Activated CD8-positive, alpha-beta T cell treated with anti-CD3 and anti-CD28 coated beads, Interleukin-2, amount 10 ng/mL, durations not matched to agents 7 days and 5 days (primary cell): ENCODE measurements around the gene PRTFDC1. TPM values are rescaled to one million over a fixed set of nuclear protein-coding genes. Genes with fewer than 3 reads are reported as not detected.

ENCODE experiments used
- ATAC-seq: fragments of 150-1000 bp; cut with Tn5 transposase; one replicate; pipeline ENCODE4 v1.10.0; 2021; ENCODE audit warnings: moderate library complexity
- CTCF ChIA-PET: fragments of 350-600 bp; sonication (Branson Sonifier 250); formaldehyde crosslinking; loops from one replicate; lab custom pipeline; 2021; ENCODE audit warnings: antibody characterized with exemption; lab: Charles Lee
- POLR2A ChIA-PET: fragments of 350-600 bp; sonication (Branson Sonifier 250); formaldehyde crosslinking; loops from one replicate; lab custom pipeline; 2021; ENCODE audit warnings: antibody characterized with exemption; lab: Charles Lee
- DNase-seq: peaks from one replicate; pipeline ENCODE4 v3.0.0-alpha.2; 2020
- H3K27ac Mint-ChIP-seq: one replicate; pipeline ENCODE4 v1.8.0; 2021; ENCODE audit warnings: mild to moderate bottlenecking, mixed read lengths
- H3K27me3 Mint-ChIP-seq: one replicate; pipeline ENCODE4 v1.8.0; 2021; ENCODE audit warnings: low read depth, mixed read lengths
- H3K36me3 Mint-ChIP-seq: one replicate; pipeline ENCODE4 v1.8.0; 2021; ENCODE audit warnings: low read depth, mixed read lengths
- H3K4me1 Mint-ChIP-seq: one replicate; pipeline ENCODE4 v1.8.0; 2021; ENCODE audit warnings: low read depth, mixed read lengths
- H3K4me3 Mint-ChIP-seq: one replicate; pipeline ENCODE4 v1.8.0; 2021; ENCODE audit warnings: mild to moderate bottlenecking, mixed read lengths
- H3K9me3 Mint-ChIP-seq: one replicate; pipeline ENCODE4 v1.8.0; 2022; ENCODE audit warnings: mixed read lengths; ENCODE audit not compliant: insufficient read depth
- total RNA-seq, 2 experiments: library from RNA; stranded (reverse); gene quantifications; one replicate each; pipeline ENCODE4 v1.2.3, GENCODE V29; 2021

Gene PRTFDC1
- total RNA-seq, 2 experiments from 2014 or later = 1.6 to 2.9 TPM

DNA sequence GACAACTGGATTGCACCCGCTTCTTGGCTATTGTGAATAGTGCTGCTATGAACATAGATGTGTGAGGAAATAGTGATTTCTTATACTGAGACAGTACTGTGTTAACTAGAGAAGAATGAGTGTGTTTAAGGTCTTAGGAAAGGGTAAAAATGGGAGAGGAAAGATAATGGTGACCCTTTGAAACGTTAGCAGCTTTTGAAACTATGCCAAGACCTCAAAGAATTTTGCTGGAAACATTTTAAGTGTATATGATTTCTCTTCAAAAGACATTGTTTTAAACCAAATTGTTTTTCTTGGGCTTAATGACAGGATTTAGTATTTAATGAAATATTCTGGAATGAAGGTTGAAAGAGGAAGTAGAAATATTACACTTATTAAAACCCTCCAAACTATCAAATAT is 127.9 kb downstream of the PRTFDC1 start:
- Mint-ChIP-seq H3K4me1 (peaks cover 12% of the 10 kb centered on the region), H3K36me3 (no peaks in the 10 kb centered on the region), H3K9me3 (no peaks in the 10 kb centered on the region), H3K4me3 (no peak overlapping the region), H3K27ac (no peak overlapping the region), H3K27me3 (no peaks in the 10 kb centered on the region)
- ATAC-seq = no peak
- DNase-seq = no peak
- CTCF ChIA-PET = no interaction called here
- POLR2A ChIA-PET = interaction anchor here (0.7 kb wide), 1 partner anchor 98 kb away, joined by 4 read pairs; no protein-coding TSS in a partner anchor

DNA sequence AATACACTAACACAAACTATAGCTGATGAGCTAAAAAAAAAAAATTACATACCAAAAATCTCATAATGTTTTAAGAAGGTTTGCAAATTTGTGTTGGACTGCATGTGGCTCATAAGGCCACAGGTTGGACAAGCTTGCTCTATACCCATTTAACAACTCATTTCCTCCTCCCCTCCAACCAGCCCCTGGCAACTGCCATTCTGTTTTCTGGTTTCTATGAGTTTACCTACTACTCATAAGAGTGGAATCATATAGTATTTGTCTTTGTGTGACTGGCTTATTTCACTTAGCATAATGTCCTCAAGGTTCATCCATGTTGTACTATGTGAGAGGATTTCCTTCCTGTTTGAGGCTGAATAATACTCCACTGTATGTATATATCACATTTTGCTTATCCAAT is 128.3 kb downstream of the PRTFDC1 start:
- no peak overlapping the region for H3K27ac Mint-ChIP-seq
- ChIA-PET CTCF (no interaction called here), POLR2A (interaction anchor here (0.7 kb wide), 1 partner anchor 98 kb away, joined by 4 read pairs; no protein-coding TSS in a partner anchor)
- ATAC-seq (no peak), DNase-seq (no peak)
- no peaks in the 10 kb centered on the region for H3K27me3 Mint-ChIP-seq
- no peaks in the 10 kb centered on the region for H3K9me3 Mint-ChIP-seq
- H3K4me1 Mint-ChIP-seq = peaks cover 12% of the 10 kb centered on the region
- H3K36me3 Mint-ChIP-seq = no peaks in the 10 kb centered on the region
- H3K4me3 Mint-ChIP-seq = no peak overlapping the region

DNA sequence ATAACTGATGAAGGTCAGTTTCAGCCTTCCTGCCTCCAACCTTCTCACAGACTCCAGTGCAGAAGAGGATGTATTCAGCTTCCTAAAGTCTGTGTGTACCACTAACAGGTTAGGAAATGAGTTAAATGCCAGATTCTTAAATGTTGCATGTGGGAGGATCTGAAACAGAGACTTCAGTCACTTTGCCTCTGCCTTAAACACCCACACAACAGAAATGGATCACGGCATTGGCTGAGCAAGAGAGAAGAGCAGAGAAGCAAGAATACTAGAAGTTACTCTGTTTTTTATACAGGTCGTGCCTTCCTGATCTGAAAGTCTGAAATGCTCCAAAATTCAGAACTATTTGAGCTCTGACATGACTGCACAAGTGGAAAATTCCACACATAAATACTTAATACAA is 129.8 kb downstream of the PRTFDC1 start:
- no peaks in the 10 kb centered on the region for H3K27me3 Mint-ChIP-seq
- POLR2A ChIA-PET = no interaction called here
- CTCF ChIA-PET = interaction anchor here (1.2 kb wide), 1 partner anchor 259 kb away, joined by 3 read pairs; no protein-coding TSS in a partner anchor
- no peak overlapping the region for H3K27ac Mint-ChIP-seq
- peaks cover 12% of the 10 kb centered on the region for H3K4me1 Mint-ChIP-seq
- DNase-seq (no peak), ATAC-seq (no peak)
- no peaks in the 10 kb centered on the region for H3K36me3 Mint-ChIP-seq
- no peaks in the 10 kb centered on the region for H3K9me3 Mint-ChIP-seq
- no peak overlapping the region for H3K4me3 Mint-ChIP-seq

DNA sequence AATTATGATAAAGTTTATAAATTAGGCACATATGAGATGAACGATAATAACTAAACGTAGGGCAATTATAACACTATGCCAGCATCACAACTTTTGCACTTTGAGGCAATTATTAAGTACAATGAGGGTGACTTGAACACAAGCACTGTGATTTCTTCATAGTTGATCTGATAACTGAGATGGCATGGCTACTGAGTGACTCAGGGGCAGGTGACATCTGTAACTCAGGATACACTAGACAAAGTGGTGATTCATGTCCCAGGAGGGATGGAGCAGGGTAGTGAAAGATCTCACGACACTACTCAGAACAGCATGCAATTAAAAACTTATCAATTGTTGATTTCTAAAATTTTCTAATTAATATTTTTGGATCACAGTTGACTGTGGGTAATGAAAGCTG is 130.4 kb downstream of the PRTFDC1 start:
- ATAC-seq (no peak), DNase-seq (no peak)
- Mint-ChIP-seq H3K9me3 (no peaks in the 10 kb centered on the region), H3K27me3 (no peaks in the 10 kb centered on the region), H3K4me1 (peaks cover 12% of the 10 kb centered on the region), H3K36me3 (no peaks in the 10 kb centered on the region), H3K4me3 (no peak overlapping the region), H3K27ac (no peak overlapping the region)
- ChIA-PET CTCF (interaction anchor here (1.2 kb wide), 1 partner anchor 260 kb away, joined by 3 read pairs; no protein-coding TSS in a partner anchor), POLR2A (no interaction called here)

DNA sequence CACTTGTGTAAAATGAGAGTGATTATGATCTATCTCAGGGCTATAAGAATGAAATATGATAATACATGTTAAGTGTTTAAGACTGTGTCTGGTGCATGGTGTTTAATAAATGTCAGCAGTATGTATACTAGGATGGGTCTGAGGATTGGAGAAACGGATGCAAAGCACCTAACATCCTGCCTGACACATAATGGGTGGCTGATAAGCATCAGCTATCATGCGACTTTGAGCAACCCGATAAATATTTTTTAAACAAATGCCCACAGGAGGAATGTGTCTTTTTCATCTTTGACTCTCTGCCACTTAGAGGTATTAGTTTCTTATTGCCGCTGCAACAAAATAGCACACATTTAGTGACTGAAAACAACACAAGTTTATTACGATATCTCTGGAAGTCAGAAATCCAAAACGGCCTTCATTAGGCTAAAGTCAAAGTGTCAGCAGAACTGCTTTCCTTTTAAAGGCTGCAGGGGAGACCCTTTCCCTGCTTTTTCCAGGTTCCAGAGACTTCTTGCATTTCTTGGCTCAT is 135.5 kb downstream of the PRTFDC1 start:
- H3K36me3 Mint-ChIP-seq = no peaks in the 10 kb centered on the region
- no peak for ATAC-seq
- H3K4me1 Mint-ChIP-seq = no peaks in the 10 kb centered on the region
- ChIA-PET CTCF (interaction anchor here (1.5 kb wide), 1 partner anchor 264 kb away, joined by 3 read pairs; no protein-coding TSS in a partner anchor), POLR2A (no interaction called here)
- no peak overlapping the region for H3K4me3 Mint-ChIP-seq
- no peak overlapping the region for H3K27ac Mint-ChIP-seq
- H3K27me3 Mint-ChIP-seq = no peaks in the 10 kb centered on the region
- H3K9me3 Mint-ChIP-seq = no peaks in the 10 kb centered on the region
- no peak for DNase-seq

DNA sequence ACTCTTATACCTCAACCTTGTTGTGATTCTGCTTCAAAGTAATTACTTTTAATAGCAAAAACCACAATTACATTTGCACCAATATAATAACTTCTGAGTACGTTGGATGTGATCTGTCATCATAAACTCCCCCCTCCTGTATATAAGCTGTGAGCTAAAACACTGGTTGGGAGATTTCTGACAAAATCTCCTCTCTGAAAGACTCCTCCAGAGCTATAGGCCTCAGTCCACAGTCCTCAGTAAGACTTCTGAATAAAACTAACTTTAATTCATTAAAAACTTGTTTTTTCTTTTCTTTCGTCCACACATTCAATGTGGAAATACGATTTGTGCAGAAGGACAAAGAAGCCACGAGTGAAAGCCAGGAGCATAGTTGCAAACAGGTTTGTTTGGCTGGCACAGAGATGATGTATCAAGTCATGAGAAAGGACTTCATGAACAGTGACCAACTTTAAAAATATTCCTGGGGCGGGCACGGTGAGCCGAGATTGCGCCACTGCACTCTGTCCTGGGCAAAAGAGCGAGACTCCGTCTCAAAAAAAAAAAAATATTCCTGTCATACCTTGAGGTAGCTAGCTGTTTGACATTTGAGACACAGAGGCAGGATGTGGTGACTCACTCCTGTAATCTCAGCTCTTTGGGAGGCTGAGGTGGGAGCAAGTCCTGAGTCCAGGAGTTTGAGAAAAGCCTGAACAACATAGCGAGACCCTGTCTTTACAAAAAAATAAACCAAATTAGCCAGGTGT is 137.7 kb downstream of the PRTFDC1 start:
- H3K36me3 Mint-ChIP-seq = no peaks in the 10 kb centered on the region
- ATAC-seq (no peak), DNase-seq (no peak)
- no peak overlapping the region for H3K27ac Mint-ChIP-seq
- CTCF ChIA-PET = interaction anchor here (2.0 kb wide), 1 partner anchor 197 kb away, joined by 4 read pairs; no protein-coding TSS in a partner anchor
- H3K4me3 Mint-ChIP-seq = no peak overlapping the region
- POLR2A ChIA-PET = no interaction called here
- H3K4me1 Mint-ChIP-seq = no peaks in the 10 kb centered on the region
- H3K27me3 Mint-ChIP-seq = no peaks in the 10 kb centered on the region
- H3K9me3 Mint-ChIP-seq = no peaks in the 10 kb centered on the region

DNA sequence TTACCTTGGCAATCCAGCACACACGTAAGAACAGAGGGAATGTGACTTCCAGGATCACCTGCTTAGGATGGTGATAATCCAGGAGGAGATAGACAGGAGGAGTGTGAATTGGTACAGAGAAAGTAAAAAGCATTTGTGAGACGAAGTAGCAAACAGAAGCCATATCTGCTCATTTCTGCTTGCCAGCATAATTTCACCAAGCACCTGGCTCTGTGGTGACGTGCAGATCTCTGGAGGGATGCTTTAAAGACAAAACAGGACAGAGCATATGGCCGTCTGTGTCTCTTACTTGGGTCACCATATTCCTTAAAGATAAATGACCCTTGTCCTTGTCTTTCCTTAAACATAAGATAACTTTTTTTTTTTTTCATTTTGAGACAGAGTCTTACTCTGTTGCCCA is 138.6 kb downstream of the PRTFDC1 start:
- no peaks in the 10 kb centered on the region for H3K9me3 Mint-ChIP-seq
- POLR2A ChIA-PET = no interaction called here
- CTCF ChIA-PET = no interaction called here
- no peaks in the 10 kb centered on the region for H3K36me3 Mint-ChIP-seq
- H3K4me1 Mint-ChIP-seq = no peaks in the 10 kb centered on the region
- H3K27me3 Mint-ChIP-seq = no peaks in the 10 kb centered on the region
- no peak for DNase-seq
- H3K4me3 Mint-ChIP-seq = no peak overlapping the region
- ATAC-seq = no peak
- H3K27ac Mint-ChIP-seq = no peak overlapping the region

DNA sequence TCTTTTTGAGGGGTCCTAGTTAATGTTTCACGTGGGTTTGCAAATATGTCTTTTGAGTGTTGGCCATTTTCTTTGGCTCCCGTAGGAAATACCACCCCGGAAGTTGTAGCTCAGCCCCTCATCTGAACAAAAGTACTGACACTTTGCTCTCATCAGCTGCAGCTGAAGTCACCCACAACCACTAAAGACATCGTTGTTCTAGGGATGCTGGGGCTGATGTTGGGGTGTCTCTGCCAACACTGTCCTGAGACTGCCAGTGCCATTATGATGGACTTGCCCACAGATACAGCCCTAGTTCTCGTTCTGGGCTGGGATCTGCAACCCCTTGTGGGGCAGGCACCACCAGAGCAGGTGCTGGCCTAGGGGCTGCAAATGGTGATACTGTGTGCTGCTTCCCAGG is 146.1 kb downstream of the PRTFDC1 start:
- H3K27ac Mint-ChIP-seq = no peak overlapping the region
- H3K27me3 Mint-ChIP-seq = no peaks in the 10 kb centered on the region
- ATAC-seq (no peak), DNase-seq (no peak)
- POLR2A ChIA-PET = no interaction called here
- CTCF ChIA-PET = no interaction called here
- no peaks in the 10 kb centered on the region for H3K36me3 Mint-ChIP-seq
- H3K9me3 Mint-ChIP-seq = no peaks in the 10 kb centered on the region
- no peak overlapping the region for H3K4me3 Mint-ChIP-seq
- H3K4me1 Mint-ChIP-seq = no peaks in the 10 kb centered on the region

DNA sequence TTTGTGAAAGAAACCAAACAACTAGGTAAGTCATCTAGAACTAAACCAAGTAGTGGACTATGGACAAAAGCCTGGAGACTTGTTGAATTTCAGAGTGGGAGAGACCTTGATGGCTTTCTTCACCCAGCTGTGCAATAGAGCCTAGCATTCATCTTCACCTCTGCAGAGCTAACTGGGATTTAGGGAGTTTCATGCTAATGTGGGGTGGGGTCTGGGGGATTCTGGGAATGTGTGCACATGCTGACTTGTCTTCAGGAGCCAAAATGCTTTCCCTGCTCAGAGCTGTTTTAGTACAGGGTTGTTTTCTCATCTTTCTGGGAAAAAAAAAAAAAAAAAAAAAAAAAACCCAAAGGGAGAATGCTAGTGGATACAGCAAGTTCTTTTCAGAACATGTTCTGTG is 147.4 kb downstream of the PRTFDC1 start:
- H3K27ac Mint-ChIP-seq = no peak overlapping the region
- H3K4me3 Mint-ChIP-seq = no peak overlapping the region
- POLR2A ChIA-PET = no interaction called here
- H3K27me3 Mint-ChIP-seq = no peaks in the 10 kb centered on the region
- H3K9me3 Mint-ChIP-seq = no peaks in the 10 kb centered on the region
- DNase-seq (no peak), ATAC-seq (no peak)
- H3K4me1 Mint-ChIP-seq = no peaks in the 10 kb centered on the region
- CTCF ChIA-PET = no interaction called here
- H3K36me3 Mint-ChIP-seq = no peaks in the 10 kb centered on the region

DNA sequence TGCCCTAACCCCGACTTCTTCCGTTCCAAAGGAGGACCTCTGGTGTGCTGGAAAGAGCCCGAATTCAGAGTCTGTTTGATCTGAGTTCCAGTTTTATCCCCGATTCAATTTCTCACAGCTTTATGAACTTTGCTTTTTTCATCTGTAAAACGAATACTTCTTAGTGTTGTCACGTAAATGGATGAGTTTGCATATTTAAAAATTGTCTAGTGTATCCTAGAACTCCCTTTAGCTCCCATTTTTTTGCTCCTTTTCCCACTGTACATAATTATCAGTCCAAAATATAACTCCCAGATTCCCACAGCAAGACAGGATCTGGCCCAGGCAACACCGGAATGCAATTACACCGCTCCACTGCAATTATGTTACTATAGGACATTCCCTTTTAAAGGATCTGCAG is 148.0 kb downstream of the PRTFDC1 start:
- Mint-ChIP-seq H3K4me1 (no peaks in the 10 kb centered on the region), H3K36me3 (no peaks in the 10 kb centered on the region), H3K27me3 (no peaks in the 10 kb centered on the region), H3K9me3 (no peaks in the 10 kb centered on the region), H3K27ac (no peak overlapping the region), H3K4me3 (no peak overlapping the region)
- ATAC-seq (no peak), DNase-seq (no peak)
- ChIA-PET CTCF (no interaction called here), POLR2A (no interaction called here)

DNA sequence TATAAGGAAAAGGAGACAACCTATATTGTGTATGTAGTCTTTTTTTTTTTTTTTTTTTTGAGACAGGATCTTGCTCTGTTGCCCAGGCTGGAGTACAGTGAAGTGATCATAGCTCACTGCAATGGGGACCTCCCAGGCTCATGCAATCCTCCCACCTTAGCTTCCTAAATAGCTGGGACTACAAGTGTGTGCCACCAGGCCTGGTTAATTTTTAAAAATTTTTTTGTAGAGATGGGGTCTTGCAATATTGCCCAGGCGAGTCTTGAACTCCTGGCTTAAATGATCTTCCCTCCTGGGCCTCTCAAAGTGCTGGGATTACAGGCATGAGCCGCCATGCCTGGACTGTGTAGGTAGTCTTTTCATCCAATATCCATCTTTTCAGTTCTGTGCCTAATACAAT is 150.0 kb downstream of the PRTFDC1 start:
- Mint-ChIP-seq H3K9me3 (no peaks in the 10 kb centered on the region), H3K4me1 (no peaks in the 10 kb centered on the region), H3K36me3 (no peaks in the 10 kb centered on the region), H3K27ac (no peak overlapping the region), H3K27me3 (no peaks in the 10 kb centered on the region), H3K4me3 (no peak overlapping the region)
- no peak for ATAC-seq
- CTCF ChIA-PET = no interaction called here
- POLR2A ChIA-PET = no interaction called here
- DNase-seq = no peak

DNA sequence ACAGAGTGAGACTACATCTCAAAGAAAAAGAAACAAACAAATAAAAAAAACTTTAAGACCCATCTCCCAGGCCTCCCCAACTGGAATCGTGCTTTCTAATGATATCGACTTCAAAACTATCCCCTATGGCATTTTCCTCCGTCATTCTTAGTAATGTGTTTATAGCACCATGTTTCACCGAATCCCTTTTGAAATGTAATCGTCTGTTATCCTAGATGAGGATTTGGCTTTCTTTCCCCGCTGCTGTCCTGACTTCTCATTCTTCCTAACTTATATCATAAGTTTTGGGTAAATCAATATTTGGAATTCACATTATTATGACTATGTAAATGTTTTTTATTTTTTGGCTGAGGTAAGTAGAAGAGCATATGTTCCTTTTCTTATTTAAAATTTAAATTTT is 151.5 kb downstream of the PRTFDC1 start:
- no peaks in the 10 kb centered on the region for H3K4me1 Mint-ChIP-seq
- POLR2A ChIA-PET = no interaction called here
- CTCF ChIA-PET = no interaction called here

More for the DNA sequence above, 151.5 kb downstream of the PRTFDC1 start:
- Mint-ChIP-seq H3K9me3 (no peaks in the 10 kb centered on the region), H3K4me3 (no peak overlapping the region), H3K27me3 (no peaks in the 10 kb centered on the region), H3K36me3 (no peaks in the 10 kb centered on the region), H3K27ac (no peak overlapping the region)
- ATAC-seq (no peak), DNase-seq (no peak)
